SK-MEL-5 (cell line): ENCODE data around the gene ENOX1. TPM values are rescaled to one million over a fixed set of nuclear protein-coding genes. Genes with fewer than 3 reads are reported as not detected.
"Not testable (repeated sequence)": the region's sequence is repeated elsewhere in the genome, so short reads cannot be mapped to it uniquely, and the experiment has no call there.

Experiments
- DNase-seq: peaks from one replicate; pipeline ENCODE4 v3.0.0-alpha.2; 2016; ENCODE audit warnings: low read depth, low spot score
- in situ Hi-C: cut with HindIII; loops from 2 replicates; pipeline ENCODE4 v1.10.0; 2016; ENCODE audit warnings: low sequenced_read_pairs, high pct_unique_total_duplicates, low pct_unique_long_range_greater_than_20kb
- polyA plus RNA-seq, 2 experiments: library from polyadenylated mRNA; depleted of rRNA; stranded (reverse); fragments of >200 nt; gene quantifications; 2 replicates each; pipeline ENCODE4 v1.2.3, GENCODE V29; 2015
- total RNA-seq: library from RNA; depleted of rRNA; stranded (reverse); fragments of >200 nt; shearing (Covaris generic); gene quantifications from 2 replicates; pipeline ENCODE4 v1.2.3, GENCODE V29; 2014; rRNA removed

ENOX1 gene
- 10.4 and 14.2 TPM in 2 replicates for total RNA-seq
- 16.2 and 22.6 TPM in 2 replicates for polyA plus RNA-seq (2015; cell fraction: cytosol; rRNA removed)
- polyA plus RNA-seq (2015; cell fraction: nucleus; rRNA removed), result 10.2 and 10.6 TPM in 2 replicates

GRCh38 chr13:43786766-43787517 lies at the start of gene ENOX1:
TSS of gene ENOX1 (minus strand) at chr13:43786972.
- DNase-seq, result peak; percentile 82
- in situ Hi-C loops, result no loop called here

- DNase-seq, result no peak
- in situ Hi-C loops, result no loop called here
Observed at GRCh38 chr13:43835701-43836100, 48.9 kb upstream of the ENOX1 start.

- in situ Hi-C loops, result no loop called here
- DNase-seq, result no peak
Observed at GRCh38 chr13:43831088-43831487, 44.3 kb upstream of the ENOX1 start.

GRCh38 chr13:43830497-43830881 lies 43.7 kb upstream of the ENOX1 start:
- DNase-seq, result no peak
- in situ Hi-C loops, result no loop called here

GRCh38 chr13:43824656-43825055 lies 37.9 kb upstream of the ENOX1 start:
- in situ Hi-C loops, result loop anchor here (25.0 kb wide), 1 partner anchor 937 kb away; no protein-coding TSS in a partner anchor

GRCh38 chr13:43822969-43823368 lies 36.2 kb upstream of the ENOX1 start:
- DNase-seq, result no peak
- in situ Hi-C loops, result loop anchor here (25.0 kb wide), 1 partner anchor 936 kb away; no protein-coding TSS in a partner anchor

More at GRCh38 chr13:43824656-43825055, 37.9 kb upstream of the ENOX1 start:
- DNase-seq, result not testable (repeated sequence)

GRCh38 chr13:43816401-43816889 lies 29.7 kb upstream of the ENOX1 start:
- in situ Hi-C loops, result loop anchor here (25.0 kb wide), 1 partner anchor 929 kb away; no protein-coding TSS in a partner anchor
- DNase-seq, result no peak

GRCh38 chr13:43815204-43815603 lies 28.4 kb upstream of the ENOX1 start:
- no peak for DNase-seq
- in situ Hi-C loops, result loop anchor here (25.0 kb wide), 1 partner anchor 928 kb away; no protein-coding TSS in a partner anchor

- in situ Hi-C loops, result loop anchor here (25.0 kb wide), 1 partner anchor 921 kb away; no protein-coding TSS in a partner anchor
Observed at GRCh38 chr13:43808676-43809075, 21.9 kb upstream of the ENOX1 start.

GRCh38 chr13:43805681-43806128 lies 18.9 kb upstream of the ENOX1 start:
- DNase-seq, result peak; percentile 67
- in situ Hi-C loops, result loop anchor here (25.0 kb wide), 1 partner anchor 918 kb away; no protein-coding TSS in a partner anchor

More at GRCh38 chr13:43808676-43809075, 21.9 kb upstream of the ENOX1 start:
- DNase-seq, result no peak

GRCh38 chr13:43805071-43805468 lies 18.3 kb upstream of the ENOX1 start:
- peak; percentile 50 for DNase-seq
- in situ Hi-C loops, result loop anchor here (25.0 kb wide), 1 partner anchor 918 kb away; no protein-coding TSS in a partner anchor

GRCh38 chr13:43804461-43805070 lies 17.8 kb upstream of the ENOX1 start:
- DNase-seq, result peak; percentile 84
- in situ Hi-C loops, result loop anchor here (25.0 kb wide), 1 partner anchor 917 kb away; no protein-coding TSS in a partner anchor

- DNase-seq, result no peak
- in situ Hi-C loops, result loop anchor here (25.0 kb wide), 1 partner anchor 915 kb away; no protein-coding TSS in a partner anchor
Observed at GRCh38 chr13:43802511-43802910, 15.7 kb upstream of the ENOX1 start.

GRCh38 chr13:43800828-43801227 lies 14.1 kb upstream of the ENOX1 start:
- DNase-seq, result no peak
- in situ Hi-C loops, result loop anchor here (25.0 kb wide), 1 partner anchor 914 kb away; no protein-coding TSS in a partner anchor

GRCh38 chr13:43799191-43799590 lies 12.4 kb upstream of the ENOX1 start:
- no peak for DNase-seq
- in situ Hi-C loops, result no loop called here

GRCh38 chr13:43797869-43798268 lies 11.1 kb upstream of the ENOX1 start:
- no peak for DNase-seq

GRCh38 chr13:43797159-43797558 lies 10.4 kb upstream of the ENOX1 start:
- in situ Hi-C loops, result no loop called here
- DNase-seq, result no peak

More at GRCh38 chr13:43797869-43798268, 11.1 kb upstream of the ENOX1 start:
- in situ Hi-C loops, result no loop called here

GRCh38 chr13:43794416-43794815 lies 7.6 kb upstream of the ENOX1 start:
- DNase-seq, result no peak
- in situ Hi-C loops, result no loop called here
